WTC11 (cell line): ENCODE results near the gene GBF1.

Experiments used
- IRF2 ChIP-seq: sonication (generic); formaldehyde crosslinking; IDR thresholded peaks from 2 replicates; pipeline ENCODE4 v1.8.0; 2022; ENCODE audit warnings: low read depth, missing genetic modification reagents, borderline replicate concordance
- MYBL2 ChIP-seq: sonication (generic); formaldehyde crosslinking; IDR thresholded peaks from 2 replicates; pipeline ENCODE4 v1.8.1; 2023; ENCODE audit warnings: mild to moderate bottlenecking, moderate library complexity, missing genetic modification reagents
- NFATC4 ChIP-seq: fragments of 250-450 bp; sonication (Bioruptor Pico); IDR thresholded peaks from 2 replicates; pipeline ENCODE4 v1.9.0; 2021; ENCODE audit warnings: mild to moderate bottlenecking
- RELA ChIP-seq: sonication (generic); formaldehyde crosslinking; IDR thresholded peaks from 2 replicates; pipeline ENCODE4 v1.8.1; 2022; ENCODE audit warnings: missing genetic modification reagents, mild to moderate bottlenecking, borderline replicate concordance
- TF ChIP-seq, protein P1 (sequence below): fragments of 200-600 bp; IDR thresholded peaks from 2 replicates; pipeline ENCODE4 v1.8.0; 2022; ENCODE audit warnings: antibody characterized with exemption

DNA sequence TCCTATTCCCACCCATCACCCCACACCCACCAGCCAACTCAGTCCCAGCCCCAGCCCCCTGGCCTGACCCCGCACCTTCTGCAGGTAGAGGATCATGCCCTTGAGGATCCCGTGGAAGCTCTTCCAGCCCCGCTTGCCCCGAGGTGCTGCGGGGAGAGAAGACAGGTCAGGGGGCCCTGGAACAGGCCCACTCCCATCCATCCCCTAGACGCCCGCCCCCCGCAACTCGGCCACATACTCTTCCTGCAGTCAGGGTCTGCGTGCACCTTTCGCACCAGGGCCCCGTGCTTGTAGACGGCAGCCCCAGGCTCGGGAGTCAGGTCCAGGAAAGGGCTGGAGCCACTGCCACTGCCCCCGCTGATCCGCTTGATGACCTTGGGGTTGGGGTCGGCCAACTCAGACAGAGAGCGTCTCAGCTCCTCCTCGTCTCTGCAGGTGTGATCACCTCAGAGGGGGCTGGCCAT lies 159.8 kb downstream of the GBF1 start:
- TF ChIP-seq NFATC4 (CRISPR knock-in tag) (no peak), IRF2 (CRISPR knock-in tag) (no peak), MYBL2 (CRISPR knock-in tag) (no peak), RELA (CRISPR knock-in tag) (no peak)
- TF ChIP-seq, protein P1, sequence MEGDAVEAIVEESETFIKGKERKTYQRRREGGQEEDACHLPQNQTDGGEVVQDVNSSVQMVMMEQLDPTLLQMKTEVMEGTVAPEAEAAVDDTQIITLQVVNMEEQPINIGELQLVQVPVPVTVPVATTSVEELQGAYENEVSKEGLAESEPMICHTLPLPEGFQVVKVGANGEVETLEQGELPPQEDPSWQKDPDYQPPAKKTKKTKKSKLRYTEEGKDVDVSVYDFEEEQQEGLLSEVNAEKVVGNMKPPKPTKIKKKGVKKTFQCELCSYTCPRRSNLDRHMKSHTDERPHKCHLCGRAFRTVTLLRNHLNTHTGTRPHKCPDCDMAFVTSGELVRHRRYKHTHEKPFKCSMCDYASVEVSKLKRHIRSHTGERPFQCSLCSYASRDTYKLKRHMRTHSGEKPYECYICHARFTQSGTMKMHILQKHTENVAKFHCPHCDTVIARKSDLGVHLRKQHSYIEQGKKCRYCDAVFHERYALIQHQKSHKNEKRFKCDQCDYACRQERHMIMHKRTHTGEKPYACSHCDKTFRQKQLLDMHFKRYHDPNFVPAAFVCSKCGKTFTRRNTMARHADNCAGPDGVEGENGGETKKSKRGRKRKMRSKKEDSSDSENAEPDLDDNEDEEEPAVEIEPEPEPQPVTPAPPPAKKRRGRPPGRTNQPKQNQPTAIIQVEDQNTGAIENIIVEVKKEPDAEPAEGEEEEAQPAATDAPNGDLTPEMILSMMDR, result no peak
